Measurements from ENCODE around the gene ARID5B.

The ARID5B gene

DNA sequence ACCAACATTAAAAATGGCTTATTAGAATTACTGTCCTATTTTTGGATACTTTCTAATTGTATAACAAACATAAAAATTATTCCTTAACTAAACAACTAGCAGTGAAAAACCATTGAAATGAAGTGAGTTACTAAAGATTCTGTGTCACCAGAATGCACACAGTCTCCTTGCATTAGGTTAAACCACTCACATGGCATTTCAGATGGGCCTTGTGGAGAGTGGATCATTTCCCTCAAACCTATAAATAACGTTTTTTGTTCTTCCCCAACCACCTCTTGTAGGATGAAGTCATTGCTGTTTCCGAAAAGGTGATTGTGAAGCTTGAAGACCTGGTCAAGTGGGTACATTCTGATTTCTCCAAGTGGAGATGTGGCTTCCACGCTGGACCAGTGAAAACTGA lies 38.4 kb downstream of the ARID5B start:
- DNase-seq, result no peak

DNA sequence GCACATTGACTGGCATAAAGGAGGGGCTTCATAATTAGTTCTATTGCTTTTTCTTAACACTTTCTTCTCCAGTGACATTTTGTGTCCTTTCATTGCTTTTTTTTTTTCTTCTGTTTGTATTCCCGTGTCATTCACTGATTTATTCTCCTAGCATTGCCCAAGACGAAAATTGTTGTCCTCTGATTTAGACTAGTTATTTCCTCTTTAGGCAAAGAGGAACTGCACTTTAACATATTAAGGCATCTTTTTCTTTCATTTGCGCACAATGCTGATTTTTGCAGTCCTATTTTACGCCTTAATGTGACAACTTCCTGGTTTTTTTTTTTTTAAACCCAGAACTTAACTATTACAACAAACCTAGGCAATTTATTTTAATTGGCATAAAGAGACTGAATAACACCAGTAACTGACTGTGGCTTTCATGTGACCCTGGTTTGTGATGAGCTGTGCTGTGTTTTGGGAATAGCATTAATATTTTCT lies 39.7 kb downstream of the ARID5B start:
- DNase-seq, result no peak

DNA sequence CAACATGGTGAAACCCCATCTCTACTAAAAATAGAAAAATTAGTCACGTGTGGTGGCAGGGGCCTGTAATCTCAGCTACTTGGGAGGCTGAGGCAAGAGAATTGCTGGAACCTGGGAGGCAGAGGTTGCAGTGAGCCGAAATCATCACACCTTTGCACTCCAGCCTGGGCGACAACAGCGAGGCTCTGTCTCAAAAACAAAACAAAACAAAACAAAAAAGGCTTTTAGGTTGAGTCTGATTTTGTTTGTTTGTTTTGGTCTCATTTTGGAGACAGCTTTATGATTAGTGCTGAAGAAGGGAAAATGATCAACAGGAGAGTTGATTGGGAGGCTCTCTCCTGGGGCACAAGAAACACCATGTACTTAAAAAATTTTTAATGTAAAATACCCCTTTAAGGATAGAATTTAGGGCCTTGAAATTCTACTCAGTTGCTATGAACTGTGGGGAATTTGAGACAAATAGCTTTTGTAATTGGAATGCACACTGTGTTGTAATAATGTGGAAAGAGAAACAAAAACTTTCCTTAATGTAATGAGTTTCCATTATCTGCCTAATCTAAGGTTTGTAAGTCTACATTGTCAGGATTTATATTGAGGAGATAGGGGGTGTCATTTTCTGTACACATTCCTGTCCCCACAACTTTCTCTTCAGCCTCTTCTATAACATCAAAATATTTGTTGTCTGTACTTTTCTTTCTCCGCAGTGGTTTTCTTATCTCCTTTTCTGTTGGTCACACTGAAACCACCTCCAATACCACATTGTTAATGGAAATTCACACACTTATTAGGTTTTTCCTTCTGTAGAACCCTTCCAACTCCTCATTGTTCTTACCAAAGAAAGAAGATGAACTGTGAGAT lies 41.3 kb downstream of the ARID5B start:
- no peak for DNase-seq

DNA sequence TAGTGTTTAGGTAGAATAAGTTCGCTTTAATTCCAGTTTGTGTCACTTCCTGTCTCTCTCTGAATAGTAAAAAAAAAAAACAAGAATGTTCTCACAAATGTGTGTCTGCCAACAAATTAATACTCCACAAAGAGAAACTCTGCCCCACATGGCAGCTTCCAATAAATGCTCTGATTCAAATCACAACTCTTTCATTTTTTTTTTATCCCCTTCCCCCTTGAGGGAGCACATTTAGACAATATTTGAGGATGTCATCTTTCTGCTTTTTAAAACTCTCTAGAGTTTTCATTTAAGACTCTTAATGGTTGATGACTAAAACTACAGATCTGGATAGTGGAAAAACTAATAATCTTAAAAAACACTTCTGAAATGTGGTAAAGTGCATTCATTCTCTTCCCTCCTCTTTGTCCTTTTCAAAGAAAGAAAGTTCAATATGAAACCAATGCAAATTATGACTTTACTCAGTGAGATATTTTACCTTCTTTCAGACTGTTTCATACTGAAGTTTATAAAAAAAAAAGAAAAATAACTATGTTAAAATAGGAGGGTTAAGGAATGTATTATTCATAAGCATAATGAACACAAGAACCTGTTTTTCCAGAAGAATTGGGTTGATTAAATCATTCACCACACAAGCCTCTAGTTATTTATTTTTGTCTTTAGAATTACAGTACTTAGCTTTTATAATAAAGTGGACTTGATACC lies 42.3 kb downstream of the ARID5B start:
- DNase-seq, result no peak

DNA sequence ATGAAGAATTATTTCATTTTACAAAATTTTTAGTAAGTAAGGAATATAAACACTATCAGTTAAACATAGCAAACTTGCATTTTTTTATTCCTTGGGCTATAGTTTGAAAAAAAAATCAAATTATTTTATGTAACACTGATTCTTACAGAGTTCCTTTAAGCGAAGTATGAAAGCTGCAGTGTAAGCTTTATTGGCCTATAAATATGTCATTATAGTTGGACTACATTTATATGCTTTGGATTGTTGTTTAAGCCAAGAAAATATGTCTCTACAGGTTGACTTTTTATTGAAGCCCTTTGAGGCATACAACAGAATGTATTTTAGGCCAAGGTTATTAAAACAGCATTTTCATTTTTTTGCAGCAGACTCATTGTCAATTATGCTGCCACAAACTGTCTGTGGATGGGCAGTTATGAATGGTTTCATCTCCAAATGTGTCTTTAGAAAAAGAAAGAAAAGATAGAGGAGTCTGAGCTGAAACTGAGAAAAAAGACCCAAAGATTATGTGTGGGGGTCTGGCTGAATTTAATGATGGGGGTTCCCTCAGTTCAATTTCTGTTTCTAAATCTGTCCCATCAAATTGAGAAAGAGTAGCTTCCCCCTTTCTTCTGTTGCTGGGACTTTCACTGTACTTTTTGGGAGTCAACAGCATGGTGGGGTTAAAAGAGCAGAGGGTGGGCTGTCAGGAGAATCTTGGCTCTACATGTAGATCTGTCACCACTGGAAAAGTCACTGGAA lies 43.1 kb downstream of the ARID5B start:
- no peak for DNase-seq

DNA sequence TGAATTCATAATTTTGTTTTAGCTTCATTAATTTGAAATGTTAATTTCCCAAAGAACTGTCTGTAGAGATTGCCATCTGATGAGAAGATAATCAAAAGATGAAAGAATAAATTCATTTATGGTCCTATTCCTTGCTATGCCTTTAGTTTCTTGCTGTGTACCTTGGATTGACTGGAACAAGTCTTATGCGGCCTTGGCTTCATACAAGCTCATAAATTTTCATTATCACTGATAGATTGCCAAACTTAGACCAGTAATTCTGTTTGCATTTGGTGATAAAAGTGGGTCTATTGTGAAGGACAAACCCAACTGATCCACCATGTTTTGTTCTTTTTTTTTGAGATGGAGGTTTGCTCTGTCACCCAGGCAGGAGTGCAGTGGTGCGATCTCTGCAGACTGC lies 48.2 kb downstream of the ARID5B start:
- no peak for DNase-seq

DNA sequence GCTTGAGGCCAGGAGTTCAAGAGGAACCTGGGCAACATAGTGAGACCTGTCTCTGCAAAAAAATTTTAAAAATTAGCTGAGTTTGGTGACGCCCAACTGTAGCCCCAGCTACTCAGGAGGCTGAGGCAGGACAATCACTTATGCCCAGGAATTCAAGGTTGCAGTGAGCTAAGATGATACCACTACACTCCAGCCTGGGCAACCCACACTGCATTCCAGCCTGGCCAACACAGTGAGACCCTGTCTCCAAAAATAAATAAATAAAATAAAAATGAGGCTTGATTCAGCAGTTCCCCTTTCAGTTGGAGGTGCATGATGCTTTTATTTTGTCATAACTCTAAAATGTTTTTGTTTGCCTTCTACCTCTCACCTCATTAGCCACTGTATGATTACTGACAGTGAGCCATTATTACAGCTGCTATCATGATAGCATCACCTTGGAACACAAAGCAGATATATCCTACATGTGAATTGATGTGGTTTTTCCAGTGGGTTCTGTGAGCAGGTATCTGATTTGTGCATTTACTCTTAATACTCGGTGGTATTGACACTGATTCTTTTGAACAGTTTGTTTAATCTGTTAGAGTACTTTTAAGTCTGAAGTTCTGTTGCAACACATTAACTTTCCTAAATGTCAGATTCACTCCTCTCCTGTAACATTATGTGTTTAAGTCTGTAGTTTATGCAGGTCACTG lies 49.1 kb downstream of the ARID5B start:
- DNase-seq, result no peak

DNA sequence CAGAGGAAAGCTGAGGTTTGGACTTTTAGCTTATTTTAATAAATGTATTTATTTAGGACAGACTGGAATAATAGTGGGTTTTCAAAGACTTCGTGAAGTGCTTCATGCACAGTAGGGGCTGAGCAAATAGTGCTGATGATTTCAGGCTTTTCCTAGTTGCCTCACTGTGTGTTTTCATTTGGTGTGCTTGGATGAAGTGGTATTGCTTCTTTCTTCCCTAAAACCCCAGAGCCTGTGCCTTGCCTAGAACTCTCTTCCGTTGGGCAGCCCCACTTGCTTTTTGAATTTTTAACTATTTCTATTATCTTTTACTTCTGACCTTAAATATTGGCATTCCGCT lies 49.6 kb downstream of the ARID5B start:
- no peak for DNase-seq

DNA sequence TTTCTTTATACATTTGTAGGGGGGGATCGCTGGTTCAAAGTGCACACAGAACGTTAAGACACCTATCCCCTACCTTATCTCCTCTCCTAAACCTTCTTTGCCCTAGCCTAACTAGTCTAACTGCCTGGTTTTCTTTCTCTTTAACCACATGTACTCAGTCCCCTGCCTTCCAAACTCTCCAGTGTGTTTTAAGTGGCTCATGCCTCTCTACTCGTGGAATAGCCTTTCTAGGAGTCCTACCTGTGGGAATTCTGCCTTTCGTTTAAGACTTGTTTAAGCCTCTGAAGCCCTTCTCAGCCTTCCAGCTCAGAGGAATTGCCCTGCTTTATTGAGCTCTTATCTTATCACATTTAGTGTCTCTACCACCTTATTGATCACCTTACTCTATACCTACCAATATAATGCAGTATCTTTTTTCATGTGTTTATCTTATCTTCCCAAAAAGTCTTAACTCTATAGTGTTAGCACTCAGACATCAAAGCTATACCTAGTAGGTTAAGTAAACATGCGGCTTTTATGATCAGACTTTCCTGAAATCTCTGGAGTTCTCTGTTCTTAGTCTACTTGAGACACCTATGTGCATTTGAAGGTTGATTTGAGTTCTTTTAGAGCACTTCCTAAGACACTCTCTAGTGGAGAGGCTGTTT lies 50.7 kb downstream of the ARID5B start:
- DNase-seq, result no peak

DNA sequence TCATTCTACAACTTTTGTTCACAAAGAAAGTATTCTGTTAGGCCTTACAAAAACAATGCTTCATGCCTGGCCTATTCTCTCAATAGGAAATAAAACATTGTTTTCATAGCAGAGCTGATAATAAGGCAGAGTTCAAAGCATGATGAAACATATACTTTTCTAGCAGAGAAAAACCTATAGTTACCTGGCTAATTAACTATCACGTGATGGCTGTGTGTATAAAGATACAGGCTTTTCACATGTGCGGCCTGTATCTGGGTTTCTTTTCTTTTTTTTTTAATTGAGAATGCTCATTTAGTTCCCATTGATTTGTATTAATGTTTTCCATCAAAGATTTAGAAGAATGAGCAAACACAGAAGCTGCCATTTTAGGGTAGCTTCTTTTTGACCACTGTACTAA lies 51.7 kb downstream of the ARID5B start:
- no peak for DNase-seq

DNA sequence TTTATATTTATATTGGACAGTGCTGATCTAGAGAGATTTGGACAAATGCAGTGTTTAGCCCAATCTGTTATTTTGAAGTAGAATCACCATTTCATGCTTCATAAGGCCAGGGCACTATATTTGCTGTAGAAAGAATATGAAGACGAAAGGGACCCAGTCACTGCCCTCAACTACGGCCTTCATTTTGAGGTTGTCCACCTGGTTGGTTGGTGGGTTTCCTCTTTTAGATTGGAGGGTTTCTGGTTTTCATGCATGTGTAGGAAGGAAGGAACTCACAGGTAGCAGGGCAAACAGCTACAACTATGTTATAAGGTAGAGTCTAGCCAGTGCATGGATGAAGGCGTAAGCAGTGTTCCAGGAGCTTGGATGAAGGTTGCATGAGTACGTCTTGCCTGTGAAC lies 56.3 kb downstream of the ARID5B start:
- DNase-seq, result no peak

DNA sequence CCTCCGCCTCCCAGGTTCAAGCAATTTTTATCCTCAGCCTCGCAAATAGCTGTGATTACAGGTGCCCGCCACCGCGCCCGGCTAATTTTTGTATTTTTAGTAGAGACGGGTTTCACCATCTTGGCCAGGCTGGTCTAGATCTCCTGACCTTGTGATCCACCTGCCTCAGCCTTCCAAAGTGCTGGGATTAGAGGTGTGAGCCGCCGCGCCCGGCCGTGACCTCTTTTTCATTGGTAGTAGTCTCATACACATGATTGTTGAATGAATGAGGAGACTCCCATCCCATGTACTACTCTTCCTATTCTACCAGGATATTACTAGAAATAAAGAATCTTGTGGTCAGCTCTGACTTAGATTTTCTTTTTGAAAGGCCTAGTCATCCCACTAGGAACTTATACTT lies 56.8 kb downstream of the ARID5B start:
- DNase-seq, result no peak

DNA sequence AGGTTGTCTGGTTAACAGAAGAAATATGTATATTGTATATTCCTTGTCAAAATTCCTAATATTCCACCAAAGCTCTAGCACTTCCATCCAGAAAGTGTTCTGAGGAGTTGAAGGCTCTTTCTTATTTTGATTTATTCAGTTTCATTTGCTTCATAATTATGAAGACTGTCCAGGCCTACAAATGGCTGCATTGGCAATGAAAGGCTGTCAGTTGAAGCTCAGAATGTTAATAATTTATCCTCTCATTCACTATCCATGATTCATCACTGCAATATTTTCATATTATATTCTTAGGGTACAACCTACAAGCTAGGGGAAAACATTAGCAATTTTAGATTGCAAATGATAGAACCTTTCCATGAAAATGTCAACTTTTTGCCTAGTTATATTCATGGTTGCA lies 57.3 kb downstream of the ARID5B start:
- no peak for DNase-seq

DNA sequence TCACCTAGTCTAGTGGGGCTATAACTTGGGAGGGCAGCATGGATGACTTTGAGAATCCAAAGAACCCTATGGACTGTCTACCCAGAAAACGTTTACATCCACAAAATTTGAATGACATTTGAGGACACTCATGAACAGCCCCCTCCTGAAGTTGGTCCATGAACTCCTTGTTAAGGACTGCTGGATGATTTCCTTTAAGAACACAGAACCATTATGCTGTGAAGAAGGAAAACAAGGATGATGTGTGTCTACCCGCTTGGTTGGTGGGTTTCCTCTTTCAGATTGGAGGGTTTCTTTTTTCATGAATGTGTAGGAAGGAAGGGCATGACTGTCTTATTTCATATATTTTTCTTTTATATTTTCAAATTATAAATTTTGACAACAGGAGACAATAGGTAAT lies 58.3 kb downstream of the ARID5B start:
- no peak for DNase-seq

DNA sequence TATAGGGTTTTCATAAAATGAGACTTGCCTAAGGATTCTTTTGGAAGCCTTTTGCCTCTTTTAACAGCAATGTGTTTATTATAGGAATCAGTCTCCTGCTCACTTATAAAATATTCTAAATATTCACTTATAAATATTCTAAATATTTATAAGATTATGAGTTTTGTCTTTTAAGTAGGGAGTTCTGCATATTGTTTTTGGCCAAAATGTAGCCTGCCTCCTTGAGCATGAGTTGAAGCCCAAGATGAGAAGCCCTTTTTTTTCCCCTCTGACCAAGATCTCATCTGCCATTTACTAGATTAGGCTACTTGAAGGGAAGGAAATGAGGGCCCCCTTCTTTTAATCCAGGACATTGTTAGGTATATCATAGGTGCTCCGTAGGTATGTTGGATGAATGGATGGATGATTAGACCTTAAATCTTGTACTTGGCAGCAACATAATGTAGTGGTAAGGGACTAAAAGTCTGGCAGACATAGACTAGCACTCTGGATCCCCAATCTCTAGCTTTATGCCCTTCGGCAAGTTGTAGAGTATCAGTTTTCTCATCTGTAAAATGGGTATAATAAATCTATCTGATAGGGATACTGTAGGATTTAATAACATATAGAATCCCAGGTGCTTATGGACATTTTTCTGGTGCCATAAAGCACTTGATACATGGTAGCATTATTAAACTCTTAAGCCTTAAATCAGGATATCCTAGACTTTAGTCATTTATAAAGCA lies 59.1 kb downstream of the ARID5B start:
- no peak for DNase-seq

DNA sequence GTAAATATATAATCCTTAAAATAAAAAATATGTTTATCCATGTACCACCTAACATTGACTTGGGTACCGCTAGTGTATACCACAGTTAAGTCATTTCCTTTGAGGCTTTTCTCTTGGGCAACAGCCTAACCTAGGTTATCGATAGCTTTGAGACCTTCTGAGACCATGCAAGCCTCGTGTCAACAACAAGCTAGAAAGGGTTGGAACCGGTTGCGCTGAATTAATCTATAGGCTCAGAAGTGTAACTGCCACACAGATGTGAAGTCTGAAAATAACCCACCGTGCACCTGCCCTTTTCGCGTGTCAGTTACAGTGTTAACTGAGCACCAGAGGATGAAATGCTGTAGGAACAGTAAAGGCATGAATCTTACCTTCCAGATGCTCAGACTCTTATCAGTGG lies 59.8 kb downstream of the ARID5B start:
- no peak for DNase-seq

DNA sequence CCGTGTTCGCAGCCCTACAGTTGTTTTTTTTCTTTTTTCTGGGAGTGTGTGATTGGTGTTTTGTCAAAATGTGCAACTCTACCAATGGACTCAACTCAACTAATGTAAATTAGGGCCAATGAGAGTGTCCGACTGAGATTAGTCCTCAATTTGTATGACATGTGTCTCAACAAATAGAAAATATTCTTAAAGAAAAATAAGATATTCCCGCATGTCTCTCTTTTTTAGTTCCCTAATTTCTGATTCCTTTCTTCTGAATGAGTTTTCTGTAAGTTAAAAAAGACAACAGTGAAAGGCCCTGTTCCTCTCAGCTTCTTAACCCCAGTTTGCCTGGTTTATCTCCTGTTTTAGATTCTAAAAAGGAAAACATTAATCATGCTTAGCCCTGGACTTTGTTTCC lies 61.5 kb downstream of the ARID5B start:
- no peak for DNase-seq

DNA sequence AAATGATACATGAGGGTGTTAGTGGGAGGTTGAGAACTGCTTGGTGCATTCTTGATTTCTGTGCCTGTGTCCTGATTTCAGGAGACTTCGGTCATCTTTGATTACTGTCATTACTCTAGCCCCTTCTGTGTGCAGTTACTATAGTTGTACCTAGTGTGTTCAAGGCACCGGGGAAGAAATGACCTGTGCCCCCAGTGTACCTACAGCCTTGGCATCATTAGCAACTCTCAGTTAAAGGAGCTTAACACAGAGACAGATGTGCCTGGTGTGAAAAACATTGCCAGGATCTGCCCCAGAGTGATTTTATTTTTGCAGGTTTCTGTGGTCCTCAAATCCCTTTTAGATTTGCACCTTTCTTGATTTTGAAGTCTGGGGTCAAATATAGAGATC lies 62.2 kb downstream of the ARID5B start:
- DNase-seq, result no peak

DNA sequence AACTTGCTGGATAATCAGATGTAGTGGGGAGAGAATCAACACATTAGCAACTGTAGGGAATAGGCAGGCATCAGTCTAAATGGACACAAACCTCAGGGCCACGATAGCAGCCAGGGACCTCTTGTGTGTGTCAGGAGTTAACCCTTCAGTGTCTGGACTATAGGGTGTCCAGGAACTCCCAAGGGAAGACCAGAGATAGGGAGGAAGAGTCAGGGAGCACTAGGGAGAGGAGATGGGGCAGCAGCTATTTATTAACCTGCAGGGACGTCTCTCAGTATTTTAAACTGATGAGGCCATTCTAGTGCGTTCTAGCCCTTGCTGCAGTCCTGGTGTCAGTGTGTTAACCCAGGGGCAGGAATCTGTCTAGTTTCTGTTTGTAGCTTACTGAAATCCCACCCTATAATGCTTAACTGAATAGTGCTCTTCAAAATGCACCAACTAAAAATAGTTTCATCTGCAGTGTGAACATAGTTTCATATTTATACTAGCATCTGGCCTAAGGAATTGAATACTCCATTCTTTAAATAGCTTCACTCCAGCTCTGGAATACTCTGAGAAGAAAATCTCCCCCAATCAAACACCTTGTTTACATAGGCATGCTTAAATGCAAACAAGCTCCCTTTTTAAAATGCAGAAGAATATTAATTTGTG lies 62.7 kb downstream of the ARID5B start:
- DNase-seq, result no peak

DNA sequence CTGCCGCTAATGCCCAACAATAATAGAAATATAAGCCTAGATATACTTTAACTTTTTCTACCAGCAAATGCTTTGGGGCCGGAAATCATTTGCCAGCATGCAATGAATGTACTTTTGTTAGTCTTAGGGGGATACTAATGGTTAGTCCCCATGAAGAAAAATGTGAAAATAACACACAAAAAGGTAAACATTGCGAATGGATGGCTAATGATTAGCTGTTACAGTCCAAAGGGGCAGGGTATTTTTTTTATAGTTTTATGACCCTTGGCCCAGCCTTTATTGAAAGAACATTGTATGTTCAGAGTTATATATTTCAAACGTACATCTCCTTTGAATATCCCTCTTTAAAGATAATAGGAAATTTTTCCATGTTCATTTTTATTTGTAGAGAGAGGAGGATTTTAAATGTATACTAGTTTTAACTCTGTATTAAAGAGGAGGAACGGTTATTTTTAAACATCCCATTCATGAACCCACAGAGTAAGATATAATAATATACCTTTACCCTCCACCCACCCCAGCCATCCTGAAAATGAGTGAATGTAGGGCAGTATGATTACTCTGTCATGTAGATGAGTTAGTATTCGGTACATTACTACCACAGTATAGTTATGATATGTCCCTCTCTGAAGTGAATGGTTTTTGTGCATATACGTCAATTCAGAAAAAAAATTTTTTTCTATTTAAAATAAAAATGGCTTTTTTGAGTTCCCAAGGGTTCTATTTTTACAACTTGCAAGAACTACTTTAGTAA lies 63.6 kb downstream of the ARID5B start:
- no peak for DNase-seq

Measured in hippocampal formation (tissue), 2 donors.